GM12878 (cell line): Measurements from ENCODE around the gene PPP1R11. TPM values are rescaled to one million over a fixed set of nuclear protein-coding genes. Genes with fewer than 3 reads are reported as not detected.

Source experiments
- ATAC-seq: fragments of 200-7000 bp; cut with Tn5 transposase; 3 replicates; pipeline ENCODE4 v1.9.1; 2020; ENCODE audit warnings: mild to moderate bottlenecking, moderate library complexity
- BruUV-seq: library from RNA; stranded (reverse); fragments of 400-500 nt; replicated peaks from 2 replicates; lab custom pipeline; 2021; lab: Mats Ljungman, UMichigan
- CTCF ChIA-PET: fragments of 300-600 bp; sonication (Branson Sonifier 250); formaldehyde crosslinking; extraction: SDS; loops from one replicate; lab custom pipeline; 2021; ENCODE audit warnings: inconsistent platforms; lab: Yijun Ruan, JAX
- POLR2A ChIA-PET: fragments of 350-600 bp; formaldehyde crosslinking; extraction: SDS; loops from one replicate; lab custom pipeline; 2021; ENCODE audit warnings: inconsistent platforms; lab: Charles Lee
- RAD21 ChIA-PET: fragments of 300-600 bp; sonication (Branson Sonifier 250); formaldehyde crosslinking; loops from one replicate; lab custom pipeline; 2023; ENCODE audit warnings: antibody characterized with exemption; ENCODE audit not compliant: unreplicated experiment; lab: Charles Lee
- SMC1A ChIA-PET: fragments of 300-600 bp; sonication (Branson Sonifier 250); formaldehyde crosslinking; loops from one replicate; lab custom pipeline; 2023; ENCODE audit not compliant: unreplicated experiment, uncharacterized antibody; lab: Charles Lee
- DNase-seq: peaks from one replicate; pipeline ENCODE4 v3.0.0-alpha.2; 2011; ENCODE audit warnings: low read depth, low spot score
- FAIRE-seq: peaks from 3 replicates; lab custom pipeline; 2011; peaks lifted over from hg19 to GRCh38; lab: Jason Lieb, UNC
- H2AFZ ChIP-seq: 2 replicates; pipeline ENCODE4 v1.6.0; 2011; ENCODE audit warnings: low read depth, low read length, control low read depth; ENCODE audit not compliant: control insufficient read depth
- H3K27ac ChIP-seq: 2 replicates; pipeline ENCODE4 v1.5.1; 2011; ENCODE audit warnings: control low read depth; ENCODE audit not compliant: control insufficient read depth, insufficient read depth
- H3K27me3 ChIP-seq, 2 experiments: replicated peaks in 1 of 2; 2 replicates each; pipeline versions ENCODE4 v1.6.0 to v1.6.1; 2011; ENCODE audit warnings: low read length in 1 of 2; ENCODE audit not compliant: control insufficient read depth in 2 of 2, insufficient read depth in 2 of 2
- H3K36me3 ChIP-seq, 2 experiments: 2 replicates each; pipeline ENCODE4 v1.5.1; 2011; ENCODE audit warnings: low read length in 1 of 2; ENCODE audit not compliant: control insufficient read depth in 2 of 2, insufficient read depth in 2 of 2
- H3K4me1 ChIP-seq: 2 replicates; pipeline ENCODE4 v1.6.1; 2011; ENCODE audit warnings: mild to moderate bottlenecking, low read length, moderate library complexity, mixed read lengths; ENCODE audit not compliant: control insufficient read depth, insufficient read depth
- H3K4me2 ChIP-seq: 2 replicates; pipeline ENCODE4 v1.6.0; 2011; ENCODE audit warnings: control low read depth; ENCODE audit not compliant: control insufficient read depth, insufficient read depth
- H3K4me3 ChIP-seq: fragments of 200-600 bp; sonication (generic); 2 replicates; pipeline ENCODE4 v1.5.1; 2016
- H3K79me2 ChIP-seq: 2 replicates; pipeline ENCODE4 v1.6.0; 2011; ENCODE audit warnings: low read length; ENCODE audit not compliant: control insufficient read depth, insufficient read depth
- H3K9ac ChIP-seq: 2 replicates; pipeline ENCODE4 v1.8.0; 2011; ENCODE audit warnings: low read length, control low read depth, mixed read lengths; ENCODE audit not compliant: control insufficient read depth, insufficient read depth
- H3K9me3 ChIP-seq: replicated peaks from 3 replicates; pipeline ENCODE4 v1.5.1; 2011; ENCODE audit warnings: mild to moderate bottlenecking, low read length; ENCODE audit not compliant: control insufficient read depth, insufficient read depth
- H4K20me1 ChIP-seq: 2 replicates; pipeline ENCODE4 v1.6.0; 2011; ENCODE audit not compliant: control insufficient read depth, insufficient read depth
- EP300 ChIP-seq, 2 experiments: fragments of 150-350 bp in 1 of 2; IDR thresholded peaks; 2 replicates each; pipeline ENCODE4 v1.6.1; 2011 to 2012; ENCODE audit warnings: low read depth in 2 of 2, low read length in 2 of 2, borderline replicate concordance in 1 of 2, improper control_type of control experiment in 1 of 2, inconsistent platforms in 1 of 2; ENCODE audit not compliant: control insufficient read depth in 1 of 2
- GATAD2B ChIP-seq: fragments of 450-650 bp; conservative IDR thresholded peaks from 2 replicates; pipeline ENCODE4 v1.6.1; 2017; ENCODE audit warnings: low read depth, mild to moderate bottlenecking, moderate library complexity
- HDAC2 ChIP-seq: fragments of 200-600 bp; sonication (generic); IDR thresholded peaks from 2 replicates; pipeline ENCODE4 v1.6.1; 2017
- MEF2B ChIP-seq: fragments of 450-650 bp; IDR thresholded peaks from 2 replicates; pipeline ENCODE4 v1.6.1; 2018; ENCODE audit warnings: mild to moderate bottlenecking, moderate library complexity; ENCODE audit not compliant: partially characterized antibody, poor library complexity, severe bottlenecking
- NBN ChIP-seq: fragments of 450-650 bp; IDR thresholded peaks from 2 replicates; pipeline ENCODE4 v1.6.1; 2016
- NFXL1 ChIP-seq: fragments of 450-650 bp; IDR thresholded peaks from 2 replicates; pipeline ENCODE4 v1.6.1; 2017; ENCODE audit warnings: antibody characterized with exemption, mild to moderate bottlenecking, borderline replicate concordance
- NRF1 ChIP-seq: conservative IDR thresholded peaks from 2 replicates; pipeline ENCODE4 v1.6.1; 2011; ENCODE audit warnings: mild to moderate bottlenecking, low read depth, low read length, improper control_type of control experiment
- RAD51 ChIP-seq: fragments of 450-650 bp; IDR thresholded peaks from 2 replicates; pipeline ENCODE4 v1.6.1; 2016; ENCODE audit warnings: moderate library complexity, mild to moderate bottlenecking, inconsistent platforms
- SPI1 ChIP-seq: IDR thresholded peaks from 2 replicates; pipeline ENCODE4 v1.6.1; 2011; ENCODE audit warnings: low read depth, mild to moderate bottlenecking, low read length, moderate library complexity, borderline replicate concordance; ENCODE audit not compliant: insufficient read depth
- SRF ChIP-seq, 2 experiments: IDR thresholded peaks; 2 replicates each; pipeline ENCODE4 v1.6.1; 2011; ENCODE audit warnings: low read depth in 2 of 2, low read length in 2 of 2, mild to moderate bottlenecking in 1 of 2, moderate library complexity in 1 of 2
- USF1 ChIP-seq: IDR thresholded peaks from 2 replicates; pipeline ENCODE4 v1.6.1; 2011; ENCODE audit warnings: borderline replicate concordance, low read depth, mild to moderate bottlenecking, moderate library complexity, mixed read lengths, low read length; ENCODE audit not compliant: insufficient read depth; ENCODE audit errors: extremely low read length
- WRNIP1 ChIP-seq: IDR thresholded peaks from 2 replicates; pipeline ENCODE4 v1.6.1; 2011; ENCODE audit warnings: low read depth, low read length, improper control_type of control experiment, borderline replicate concordance
- YBX1 ChIP-seq: fragments of 450-650 bp; IDR thresholded peaks from 2 replicates; pipeline ENCODE4 v1.6.1; 2016; ENCODE audit warnings: antibody characterized with exemption
- WGBS: methylation state at CpG from one replicate; pipeline ENCODE4 v1.1.6; 2016; ENCODE audit warnings: low lambda C conversion rate; ENCODE audit not compliant: insufficient replicate concordance, insufficient coverage; ENCODE audit errors: missing lambda C conversion rate; 5-methylcytosine and 5-hydroxymethylcytosine counted together
- in situ Hi-C: fragments of 300-500 bp; cut with MboI; formaldehyde crosslinking; loops from 9 replicates; pipeline ENCODE4 v1.14.3; 2018; ENCODE audit warnings: mixed read lengths
- intact Hi-C: fragments of 100-400 bp; cut with micrococcal nuclease; formaldehyde crosslinking; loops from one replicate; pipeline ENCODE4 v1.14.2; 2022; ENCODE audit not compliant: unreplicated experiment
- polyA plus RNA-seq, 11 experiments: library from polyadenylated mRNA; depleted of rRNA in 4 of 11; unstranded in 6 of 11; stranded (reverse) in 5 of 11; fragments of >200 nt; fragmentation: Nextera tagmentation in 4 of 11; fragmentation: Illumina TruSeq in 1 of 11; extraction: Ambion mirVana in 4 of 11; extraction: Trizol in 1 of 11; gene quantifications; 1 replicate in 1 of 11; 2 replicates in 10 of 11; pipeline versions ENCODE4 v1.2.1 to v1.2.3, GENCODE V29; 2011 to 2016; ENCODE audit warnings: inconsistent platforms in 2 of 11, missing spikeins in 2 of 11, low read depth in 1 of 11
- total RNA-seq, 4 experiments: library from RNA; depleted of rRNA in 3 of 4; stranded (reverse); fragments of >200 nt in 3 of 4; fragmentation: Illumina TruSeq in 1 of 4; extraction: Trizol in 1 of 4; gene quantifications; 2 replicates each; pipeline versions ENCODE4 v1.2.1 to v1.2.3, GENCODE V29; 2013 to 2021
- TF ChIP-seq, protein P1 (sequence below): IDR thresholded peaks from 2 replicates; pipeline ENCODE4 v1.6.1; 2012; ENCODE audit warnings: mild to moderate bottlenecking, low read depth, low read length
- TF ChIP-seq, protein P2 (sequence below): IDR thresholded peaks from 2 replicates; pipeline ENCODE4 v1.6.1; 2011; ENCODE audit warnings: mild to moderate bottlenecking, low read depth, low read length, moderate library complexity; ENCODE audit not compliant: insufficient replicate concordance
- TF ChIP-seq, protein P3 (sequence below): fragments of 450-650 bp; formaldehyde crosslinking; IDR thresholded peaks from 2 replicates; pipeline ENCODE4 v1.5.0; 2022; ENCODE audit warnings: mild to moderate bottlenecking, missing genetic modification characterization

Gene PPP1R11
- total and polyA plus RNA-seq, 10 of the 15 experiments (the other 5 are each of a cell fraction or from before 2014, with no cell fraction given), result 12.6 to 56.1 (median 33.5) TPM

DNA sequence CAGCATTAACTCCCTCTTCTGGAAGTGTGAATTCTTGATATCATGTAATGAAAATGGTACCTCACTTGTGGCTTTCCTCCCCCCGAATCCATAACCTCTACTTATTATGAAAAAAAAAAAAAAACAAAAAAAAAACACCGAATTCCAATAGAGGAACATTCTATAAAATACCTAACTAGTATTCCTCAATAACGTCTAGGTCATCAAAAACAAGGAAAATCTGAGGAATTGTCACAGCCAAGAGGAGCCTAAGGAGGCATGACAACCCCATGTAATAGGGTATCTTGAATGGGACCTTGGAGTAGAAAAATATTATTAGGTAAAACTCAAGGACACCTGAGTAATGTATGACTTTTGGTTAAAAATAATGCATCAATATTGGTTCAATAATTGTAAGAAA is 44.8 kb upstream of the PPP1R11 start:
- Histone ChIP-seq H3K4me2 (no peak overlapping the region), H2AFZ (no peak overlapping the region), H3K9me3 (no peaks in the 10 kb centered on the region), H3K9ac (no peak overlapping the region), H3K27me3 (no peaks in the 10 kb centered on the region), H3K36me3 (no peaks in the 10 kb centered on the region; a peak in 1 of 4 replicates), H3K4me3 (no peak overlapping the region), H3K27ac (no peak overlapping the region), H3K4me1 (no peaks in the 10 kb centered on the region), H3K79me2 (no peaks in the 10 kb centered on the region), H4K20me1 (no peaks in the 10 kb centered on the region)
- ChIA-PET CTCF (no interaction called here), POLR2A (no interaction called here), SMC1A (no interaction called here), RAD21 (no interaction called here)
- in situ Hi-C loops (no loop called here), intact Hi-C loops (no loop called here)
- no peak for ATAC-seq
- no TSS peak for BruUV-seq
- no peak for DNase-seq
- FAIRE-seq, result no peak
- 75% methylated on average over 3 of the region's 3 CpGs for WGBS
- TF ChIP-seq HDAC2, result no peak
- TF ChIP-seq, protein P1, sequence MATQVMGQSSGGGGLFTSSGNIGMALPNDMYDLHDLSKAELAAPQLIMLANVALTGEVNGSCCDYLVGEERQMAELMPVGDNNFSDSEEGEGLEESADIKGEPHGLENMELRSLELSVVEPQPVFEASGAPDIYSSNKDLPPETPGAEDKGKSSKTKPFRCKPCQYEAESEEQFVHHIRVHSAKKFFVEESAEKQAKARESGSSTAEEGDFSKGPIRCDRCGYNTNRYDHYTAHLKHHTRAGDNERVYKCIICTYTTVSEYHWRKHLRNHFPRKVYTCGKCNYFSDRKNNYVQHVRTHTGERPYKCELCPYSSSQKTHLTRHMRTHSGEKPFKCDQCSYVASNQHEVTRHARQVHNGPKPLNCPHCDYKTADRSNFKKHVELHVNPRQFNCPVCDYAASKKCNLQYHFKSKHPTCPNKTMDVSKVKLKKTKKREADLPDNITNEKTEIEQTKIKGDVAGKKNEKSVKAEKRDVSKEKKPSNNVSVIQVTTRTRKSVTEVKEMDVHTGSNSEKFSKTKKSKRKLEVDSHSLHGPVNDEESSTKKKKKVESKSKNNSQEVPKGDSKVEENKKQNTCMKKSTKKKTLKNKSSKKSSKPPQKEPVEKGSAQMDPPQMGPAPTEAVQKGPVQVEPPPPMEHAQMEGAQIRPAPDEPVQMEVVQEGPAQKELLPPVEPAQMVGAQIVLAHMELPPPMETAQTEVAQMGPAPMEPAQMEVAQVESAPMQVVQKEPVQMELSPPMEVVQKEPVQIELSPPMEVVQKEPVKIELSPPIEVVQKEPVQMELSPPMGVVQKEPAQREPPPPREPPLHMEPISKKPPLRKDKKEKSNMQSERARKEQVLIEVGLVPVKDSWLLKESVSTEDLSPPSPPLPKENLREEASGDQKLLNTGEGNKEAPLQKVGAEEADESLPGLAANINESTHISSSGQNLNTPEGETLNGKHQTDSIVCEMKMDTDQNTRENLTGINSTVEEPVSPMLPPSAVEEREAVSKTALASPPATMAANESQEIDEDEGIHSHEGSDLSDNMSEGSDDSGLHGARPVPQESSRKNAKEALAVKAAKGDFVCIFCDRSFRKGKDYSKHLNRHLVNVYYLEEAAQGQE, result no peak
- no peak for TF ChIP-seq NRF1
- no peak for TF ChIP-seq SPI1
- TF ChIP-seq, protein P2, sequence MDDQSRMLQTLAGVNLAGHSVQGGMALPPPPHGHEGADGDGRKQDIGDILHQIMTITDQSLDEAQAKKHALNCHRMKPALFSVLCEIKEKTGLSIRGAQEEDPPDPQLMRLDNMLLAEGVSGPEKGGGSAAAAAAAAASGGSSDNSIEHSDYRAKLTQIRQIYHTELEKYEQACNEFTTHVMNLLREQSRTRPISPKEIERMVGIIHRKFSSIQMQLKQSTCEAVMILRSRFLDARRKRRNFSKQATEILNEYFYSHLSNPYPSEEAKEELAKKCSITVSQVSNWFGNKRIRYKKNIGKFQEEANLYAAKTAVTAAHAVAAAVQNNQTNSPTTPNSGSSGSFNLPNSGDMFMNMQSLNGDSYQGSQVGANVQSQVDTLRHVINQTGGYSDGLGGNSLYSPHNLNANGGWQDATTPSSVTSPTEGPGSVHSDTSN, result no peak
- TF ChIP-seq NFXL1, result no peak
- no peak for TF ChIP-seq WRNIP1
- no peak for TF ChIP-seq EP300 (IDR thresholded peaks at IDR 0.05; ENCODE audit: borderline replicate concordance in 1 of 2, control insufficient read depth in 1 of 2, low read depth in 2 of 2, low read length in 2 of 2)
- TF ChIP-seq GATAD2B, result no peak
- TF ChIP-seq YBX1, result no peak
- no peak for TF ChIP-seq RAD51
- no peak for TF ChIP-seq MEF2B
- no peak for TF ChIP-seq NBN
- no peak for TF ChIP-seq USF1
- no peak for TF ChIP-seq SRF (IDR thresholded peaks at IDR 0.05; ENCODE audit: low read depth in 2 of 2, low read length in 2 of 2)
- TF ChIP-seq, protein P3, sequence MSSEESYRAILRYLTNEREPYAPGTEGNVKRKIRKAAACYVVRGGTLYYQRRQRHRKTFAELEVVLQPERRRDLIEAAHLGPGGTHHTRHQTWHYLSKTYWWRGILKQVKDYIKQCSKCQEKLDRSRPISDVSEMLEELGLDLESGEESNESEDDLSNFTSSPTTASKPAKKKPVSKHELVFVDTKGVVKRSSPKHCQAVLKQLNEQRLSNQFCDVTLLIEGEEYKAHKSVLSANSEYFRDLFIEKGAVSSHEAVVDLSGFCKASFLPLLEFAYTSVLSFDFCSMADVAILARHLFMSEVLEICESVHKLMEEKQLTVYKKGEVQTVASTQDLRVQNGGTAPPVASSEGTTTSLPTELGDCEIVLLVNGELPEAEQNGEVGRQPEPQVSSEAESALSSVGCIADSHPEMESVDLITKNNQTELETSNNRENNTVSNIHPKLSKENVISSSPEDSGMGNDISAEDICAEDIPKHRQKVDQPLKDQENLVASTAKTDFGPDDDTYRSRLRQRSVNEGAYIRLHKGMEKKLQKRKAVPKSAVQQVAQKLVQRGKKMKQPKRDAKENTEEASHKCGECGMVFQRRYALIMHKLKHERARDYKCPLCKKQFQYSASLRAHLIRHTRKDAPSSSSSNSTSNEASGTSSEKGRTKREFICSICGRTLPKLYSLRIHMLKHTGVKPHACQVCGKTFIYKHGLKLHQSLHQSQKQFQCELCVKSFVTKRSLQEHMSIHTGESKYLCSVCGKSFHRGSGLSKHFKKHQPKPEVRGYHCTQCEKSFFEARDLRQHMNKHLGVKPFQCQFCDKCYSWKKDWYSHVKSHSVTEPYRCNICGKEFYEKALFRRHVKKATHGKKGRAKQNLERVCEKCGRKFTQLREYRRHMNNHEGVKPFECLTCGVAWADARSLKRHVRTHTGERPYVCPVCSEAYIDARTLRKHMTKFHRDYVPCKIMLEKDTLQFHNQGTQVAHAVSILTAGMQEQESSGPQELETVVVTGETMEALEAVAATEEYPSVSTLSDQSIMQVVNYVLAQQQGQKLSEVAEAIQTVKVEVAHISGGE (CRISPR knock-in tag), result no peak
